Bronchial epithelial cell (primary cell): ENCODE results near the gene ZNF362. TPM values are rescaled to one million over a fixed set of nuclear protein-coding genes. Genes with fewer than 3 reads are reported as not detected.

Source experiments
- DNase-seq: peaks from one replicate; pipeline ENCODE4 v3.0.0-alpha.2; 2010; ENCODE audit warnings: low read depth
- FAIRE-seq: peaks from 2 replicates; lab custom pipeline; 2011; peaks lifted over from hg19 to GRCh38; lab: Jason Lieb, UNC
- H3K27me3 ChIP-seq: 2 replicates; pipeline ENCODE4 v1.5.1; 2011; ENCODE audit warnings: low read length; ENCODE audit not compliant: control insufficient read depth, insufficient read depth
- H3K36me3 ChIP-seq: 2 replicates; pipeline ENCODE4 v1.5.1; 2011; ENCODE audit warnings: low read length; ENCODE audit not compliant: control insufficient read depth, insufficient read depth
- H3K4me3 ChIP-seq: 2 replicates; pipeline ENCODE4 v1.5.1; 2011; ENCODE audit warnings: mild to moderate bottlenecking, low read depth, low read length, control low read depth
- CTCF ChIP-seq: IDR thresholded peaks from 2 replicates; pipeline ENCODE4 v1.5.1; 2011; ENCODE audit warnings: mild to moderate bottlenecking, moderate library complexity, low read length, control low read depth, inconsistent platforms; ENCODE audit not compliant: insufficient read depth, severe bottlenecking
- total RNA-seq: library from RNA; depleted of rRNA; stranded (reverse); fragments of >200 nt; gene quantifications from 2 replicates; pipeline ENCODE4 v1.2.1, GENCODE V29; 2014

The ZNF362 gene
- total RNA-seq, 1 donor from 2014 or later, result 1.1 TPM

GRCh38 chr1:33241866-33242265 is 14.4 kb upstream of the ZNF362 start:
- TF ChIP-seq CTCF, result no peak
- H3K27me3 ChIP-seq, result no peaks in the 10 kb centered on the region
- FAIRE-seq, result no peak
- no peaks in the 10 kb centered on the region for H3K36me3 ChIP-seq
- H3K4me3 ChIP-seq, result no peak overlapping the region
- DNase-seq, result no peak

GRCh38 chr1:33242652-33243051 is 13.6 kb upstream of the ZNF362 start:
- TF ChIP-seq CTCF, result no peak
- H3K4me3 ChIP-seq, result no peak overlapping the region
- no peaks in the 10 kb centered on the region for H3K27me3 ChIP-seq
- DNase-seq (no peak), FAIRE-seq (no peak)
- no peaks in the 10 kb centered on the region for H3K36me3 ChIP-seq

DNA sequence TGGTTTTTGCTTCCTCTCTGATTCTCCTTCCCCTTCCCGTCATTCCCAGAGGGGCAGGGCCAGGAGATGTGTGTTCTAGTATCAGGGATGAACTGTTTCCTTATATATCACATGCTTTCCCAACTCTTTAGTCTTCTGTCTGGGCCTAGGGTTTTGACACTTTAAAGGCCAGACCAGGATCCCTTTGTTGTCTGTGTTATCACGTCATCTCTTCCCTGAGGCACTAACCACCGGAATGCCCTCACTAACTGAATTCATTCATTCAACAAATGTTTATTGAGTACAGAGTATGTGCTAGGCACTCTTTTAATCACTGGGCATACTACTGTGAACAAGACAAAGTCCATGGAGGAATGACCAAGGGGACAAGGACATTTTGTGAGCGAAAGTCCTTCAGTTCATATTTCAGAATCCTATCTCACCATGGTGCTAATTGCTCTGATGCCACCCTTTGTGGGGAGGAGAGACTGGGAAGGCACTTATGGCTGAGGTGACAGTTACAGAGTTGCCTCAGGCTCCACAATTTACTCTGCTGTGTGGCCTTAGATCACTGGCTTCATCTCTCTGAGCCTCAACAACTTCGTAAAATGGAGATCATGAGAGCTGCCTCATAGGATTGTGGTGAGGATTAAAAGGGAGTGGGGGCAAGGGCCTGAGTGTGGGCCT is 12.0 kb upstream of the ZNF362 start:
- no peak for TF ChIP-seq CTCF
- Histone ChIP-seq H3K36me3 (no peaks in the 10 kb centered on the region), H3K27me3 (peaks cover 1% of the 10 kb centered on the region), H3K4me3 (no peak overlapping the region)
- peak; percentile 82 for FAIRE-seq
- DNase-seq, result peak; percentile 69

DNA sequence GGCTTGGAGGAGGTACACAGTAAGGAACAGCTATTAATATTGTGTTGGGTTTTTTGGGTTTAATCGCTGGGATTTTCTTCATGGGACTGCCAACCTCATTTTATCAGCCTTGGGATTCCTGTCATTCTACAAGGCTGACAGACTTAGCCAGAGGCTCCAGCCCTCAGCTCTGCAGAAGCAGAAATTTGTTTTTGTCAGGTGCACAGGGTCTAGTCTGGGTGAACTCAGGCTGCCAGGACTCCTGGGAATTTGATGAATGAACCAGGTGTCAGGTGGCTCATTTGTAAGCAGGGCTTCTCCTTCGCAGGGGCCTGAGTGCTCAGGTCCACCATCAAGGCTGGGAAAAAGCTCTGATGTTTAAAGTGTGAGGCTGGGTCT is 11.5 kb upstream of the ZNF362 start:
- no peak for TF ChIP-seq CTCF
- no peak for FAIRE-seq
- H3K27me3 ChIP-seq, result peaks cover 1% of the 10 kb centered on the region
- no peak overlapping the region for H3K4me3 ChIP-seq
- no peak for DNase-seq
- no peaks in the 10 kb centered on the region for H3K36me3 ChIP-seq

DNA sequence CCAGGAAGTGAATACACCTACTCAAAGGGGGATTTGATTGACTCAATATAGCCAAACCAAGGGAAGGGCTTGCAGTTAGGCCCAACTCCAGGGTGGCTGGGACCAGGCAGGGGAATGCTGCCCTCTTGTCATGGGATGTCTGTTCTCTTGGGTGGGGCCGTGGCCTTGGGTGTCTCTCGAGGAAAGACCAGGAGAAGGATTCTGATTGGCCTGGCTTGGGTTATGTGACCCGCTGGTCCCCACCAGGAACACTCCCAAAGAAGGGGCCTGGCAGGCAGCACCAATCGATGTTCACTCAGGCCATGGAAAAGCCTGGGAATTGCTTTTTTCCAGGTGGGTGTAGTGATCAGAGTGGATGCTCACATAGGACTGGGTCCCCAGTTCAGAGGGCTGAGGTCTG is 10.1 kb upstream of the ZNF362 start:
- no peak for TF ChIP-seq CTCF
- no peak overlapping the region for H3K4me3 ChIP-seq
- DNase-seq, result no peak
- peaks cover 1% of the 10 kb centered on the region for H3K27me3 ChIP-seq
- no peak for FAIRE-seq
- H3K36me3 ChIP-seq, result no peaks in the 10 kb centered on the region

DNA sequence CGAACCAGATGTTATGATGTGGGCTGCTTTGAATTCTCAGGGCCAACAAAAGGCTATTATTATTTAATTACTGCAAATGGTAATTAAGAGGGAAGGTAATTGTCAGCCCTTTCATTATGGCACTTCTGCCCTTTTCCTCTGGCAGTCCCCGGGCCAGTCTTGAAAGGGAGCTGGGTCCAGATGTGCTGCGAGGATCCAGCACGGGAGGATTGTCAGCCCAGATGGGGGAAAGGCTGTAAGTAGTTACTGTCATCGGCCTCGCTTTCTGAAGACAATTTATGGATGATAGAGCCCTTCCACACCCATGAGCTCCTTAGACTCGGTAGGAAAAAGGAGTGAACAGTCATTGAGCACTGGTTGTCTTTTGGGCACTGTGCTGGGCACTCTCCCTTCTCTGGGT is 8.7 kb upstream of the ZNF362 start:
- TF ChIP-seq CTCF, result no peak

More for the DNA sequence above, 8.7 kb upstream of the ZNF362 start:
- H3K36me3 ChIP-seq, result no peaks in the 10 kb centered on the region
- H3K4me3 ChIP-seq, result no peak overlapping the region
- no peak for FAIRE-seq
- peaks cover 1% of the 10 kb centered on the region for H3K27me3 ChIP-seq
- no peak for DNase-seq
